UCSD-AML1 (cell line): ENCODE data around the gene TUBB2B.

Experiments used
- DNase-seq: peaks from one replicate; lab custom pipeline; 2025; ENCODE audit not compliant: unreplicated experiment; lab: John Stamatoyannopoulos, UW

TUBB2B gene

DNA sequence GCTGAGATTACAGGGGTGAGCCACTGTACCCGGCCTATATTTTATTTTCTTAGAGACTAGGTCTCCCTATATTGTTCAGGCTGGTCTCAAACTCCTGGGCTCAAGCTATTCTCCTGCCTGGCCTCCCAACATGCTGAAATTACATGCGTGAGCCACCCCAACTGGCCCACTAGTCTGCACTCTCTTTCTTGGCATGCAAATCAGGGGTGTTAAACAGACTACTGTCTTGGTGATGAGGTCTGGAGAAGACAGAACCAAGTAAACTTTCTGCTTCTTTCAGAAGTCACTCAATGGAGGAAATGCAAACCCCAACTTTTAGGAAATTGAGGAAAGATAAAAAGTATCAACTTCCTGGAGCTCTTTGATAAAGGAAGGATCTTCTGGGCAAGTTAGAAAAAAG, 8.0 kb upstream of the TUBB2B start:
- no peak for DNase-seq

DNA sequence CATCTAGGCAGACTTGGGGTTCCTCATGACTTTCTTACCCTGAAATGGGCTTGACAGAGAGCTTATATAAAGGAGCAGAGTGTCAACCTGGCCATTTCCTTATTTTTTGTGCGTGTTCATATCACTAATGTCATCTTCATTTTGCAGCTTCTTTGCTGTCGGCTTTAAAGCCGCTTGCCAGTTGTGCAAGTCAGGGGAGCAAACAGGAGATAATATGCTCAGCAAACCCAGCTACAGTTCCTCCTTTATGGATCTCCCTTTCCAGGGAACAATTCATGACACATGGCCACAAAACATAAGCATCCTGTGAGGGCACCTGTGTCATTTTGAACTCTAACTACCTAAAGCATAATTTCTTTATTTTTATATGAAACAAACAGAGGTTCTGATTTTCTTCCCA, 6.5 kb upstream of the TUBB2B start:
- DNase-seq = no peak

DNA sequence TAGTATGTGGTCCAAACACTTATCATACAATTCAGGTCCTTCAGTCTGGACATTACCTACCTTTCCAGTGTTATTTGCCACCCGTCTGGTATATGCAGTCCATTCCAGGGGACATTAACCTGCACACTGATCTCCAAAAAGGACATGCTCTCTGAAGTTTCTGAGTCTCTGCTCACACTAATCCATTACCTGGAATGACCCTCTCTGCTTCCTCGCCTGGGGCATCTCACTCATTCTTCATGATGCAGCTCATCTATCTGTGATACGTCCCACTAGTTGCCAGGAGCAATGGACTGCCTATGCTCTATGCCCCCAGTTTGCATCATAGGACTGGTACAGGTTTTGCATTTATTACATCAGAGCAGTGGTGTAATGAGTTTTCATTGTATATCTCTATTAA, 5.9 kb upstream of the TUBB2B start:
- no peak for DNase-seq

- DNase-seq = no peak
Measured at GRCh38 chr6:3232017-3232945, 4.8 kb upstream of the TUBB2B start.

GRCh38 chr6:3231247-3232016, 4.0 kb upstream of the TUBB2B start:
- DNase-seq = no peak

DNA sequence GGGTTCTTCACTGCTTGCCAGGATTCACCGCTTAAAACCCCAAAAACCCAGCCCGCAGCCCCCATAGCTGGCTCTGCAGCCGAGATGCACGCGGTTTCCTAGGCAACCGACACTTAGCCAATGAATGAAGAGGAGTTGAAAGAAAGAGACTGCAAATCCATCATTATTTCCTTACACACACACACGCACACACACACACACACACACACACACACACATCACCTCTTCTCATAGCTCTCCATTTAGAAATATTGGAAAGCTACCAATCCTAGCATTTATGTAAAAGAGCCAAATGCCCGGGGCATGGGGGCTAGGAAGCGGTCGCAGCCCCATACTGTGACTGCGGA, 3.4 kb upstream of the TUBB2B start:
- no peak for DNase-seq

DNA sequence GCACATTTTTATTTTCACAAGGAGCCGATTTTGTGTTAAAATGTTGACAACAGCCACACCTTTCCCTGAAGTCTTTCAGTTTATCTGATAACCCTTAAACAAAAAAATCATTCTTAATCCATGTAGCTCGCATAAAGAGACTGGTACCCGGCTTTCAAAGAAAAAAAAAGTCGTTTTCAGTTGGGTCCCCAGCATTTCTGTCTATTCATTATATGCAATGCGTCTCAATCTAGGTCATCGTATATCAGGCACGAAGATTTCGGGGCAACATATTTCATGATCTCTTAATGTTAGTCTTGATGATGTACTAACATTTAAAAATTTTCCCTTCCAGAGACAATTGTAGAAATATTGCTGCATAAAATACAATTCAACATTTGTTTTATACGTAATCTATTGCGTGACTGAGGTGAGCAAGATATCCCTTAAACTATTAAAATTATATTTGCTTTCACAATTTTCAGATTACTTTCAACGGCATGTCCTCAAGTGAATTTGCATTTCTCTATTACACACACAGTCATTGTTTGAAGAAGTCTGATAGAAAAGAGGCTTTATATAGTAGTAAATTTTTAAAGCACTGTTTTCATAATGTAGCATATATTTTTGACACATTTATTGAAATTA, 2.9 kb upstream of the TUBB2B start:
- DNase-seq = no peak

DNA sequence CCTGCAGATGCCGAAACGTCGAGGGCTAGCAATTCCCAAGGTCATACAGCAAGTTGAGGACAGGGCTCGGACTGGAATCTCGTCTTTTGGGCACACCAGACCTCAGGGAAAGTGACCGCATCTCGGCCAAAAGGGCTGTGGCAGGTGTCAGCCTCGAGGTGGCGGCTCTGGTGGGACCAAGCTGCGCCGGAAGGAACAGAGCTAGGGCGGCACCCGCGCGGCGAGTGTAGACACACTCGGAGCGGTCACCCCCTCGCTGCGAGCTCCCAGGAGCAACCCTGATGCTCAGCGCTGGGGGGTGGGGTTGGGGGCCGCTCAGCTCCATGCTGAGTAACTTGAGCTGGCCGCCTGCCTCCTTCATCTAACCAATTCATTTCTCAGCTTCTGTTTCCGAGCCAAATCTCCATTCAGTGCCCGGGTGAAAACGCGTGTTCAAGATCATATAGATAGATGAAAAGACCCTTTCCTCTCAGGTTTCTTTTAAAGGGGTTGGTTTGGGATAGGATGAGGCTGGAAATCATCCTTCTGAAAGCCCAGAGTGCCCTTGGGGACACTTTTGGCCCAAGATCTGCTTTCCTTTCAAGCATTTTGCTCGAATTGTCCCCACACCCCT, 2.2 kb upstream of the TUBB2B start:
- DNase-seq = no peak

DNA sequence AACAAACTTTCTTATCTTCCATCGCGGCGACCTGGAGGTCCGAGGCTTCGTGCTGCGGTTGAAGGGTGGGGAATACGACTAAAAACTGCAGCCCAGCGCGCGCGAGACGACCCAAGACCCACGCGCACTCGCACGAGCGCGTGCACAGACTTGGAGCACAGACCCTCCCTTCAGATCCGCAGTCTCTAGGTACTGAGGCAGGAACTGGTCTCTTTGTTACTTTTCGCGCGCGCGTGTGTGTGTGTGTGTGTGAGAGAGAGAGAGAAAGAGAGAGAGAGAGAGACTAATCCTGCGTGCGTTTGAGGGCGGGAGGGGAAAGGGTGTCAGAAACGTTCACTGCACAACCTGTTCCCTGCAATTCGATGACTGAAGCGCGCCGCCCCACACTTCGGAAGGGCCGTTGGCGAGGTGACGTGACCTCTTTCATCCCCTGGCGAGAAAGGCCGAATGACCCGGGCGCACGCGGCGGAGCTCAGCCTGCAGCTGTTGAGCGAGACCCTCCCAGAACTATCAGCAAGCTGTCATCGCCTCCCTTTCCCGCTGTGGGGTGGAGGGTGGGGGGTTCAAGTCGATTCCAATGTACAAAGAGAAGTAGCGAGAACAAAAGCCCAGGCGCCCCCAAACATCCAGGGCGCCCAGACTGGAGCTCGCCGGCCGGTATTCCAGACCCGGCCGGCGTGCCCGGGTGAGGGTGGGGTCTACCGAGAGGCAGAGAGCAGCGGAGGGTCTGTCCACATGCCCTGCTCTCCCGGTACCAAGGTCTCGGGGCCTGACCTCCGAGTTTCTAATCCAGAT, 1.5 kb upstream of the TUBB2B start:
- no peak for DNase-seq

- no peak for DNase-seq
Measured at GRCh38 chr6:3228046-3228671, 706 bp upstream of the TUBB2B start.

- no peak for DNase-seq
Measured at GRCh38 chr6:3226481-3227362, 731 bp downstream of the TUBB2B start.

DNA sequence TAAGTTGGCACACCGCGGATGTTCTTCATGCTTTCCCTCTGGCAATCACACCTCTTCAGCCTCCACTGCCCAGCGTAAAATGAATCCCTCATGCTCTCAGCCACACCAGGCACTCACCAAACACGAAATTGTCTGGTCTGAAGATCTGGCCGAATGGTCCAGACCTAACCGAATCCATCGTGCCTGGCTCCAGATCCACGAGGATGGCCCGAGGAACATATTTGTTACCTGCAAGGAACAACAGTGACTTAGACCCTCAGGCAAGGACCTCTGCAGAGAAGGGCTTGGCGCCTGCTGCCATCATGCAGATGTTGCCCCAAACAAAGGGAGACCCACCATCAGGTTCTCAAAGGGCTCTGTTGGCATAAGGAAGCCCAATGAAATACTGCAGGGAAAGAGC, 1.4 kb downstream of the TUBB2B start:
- no peak for DNase-seq

DNA sequence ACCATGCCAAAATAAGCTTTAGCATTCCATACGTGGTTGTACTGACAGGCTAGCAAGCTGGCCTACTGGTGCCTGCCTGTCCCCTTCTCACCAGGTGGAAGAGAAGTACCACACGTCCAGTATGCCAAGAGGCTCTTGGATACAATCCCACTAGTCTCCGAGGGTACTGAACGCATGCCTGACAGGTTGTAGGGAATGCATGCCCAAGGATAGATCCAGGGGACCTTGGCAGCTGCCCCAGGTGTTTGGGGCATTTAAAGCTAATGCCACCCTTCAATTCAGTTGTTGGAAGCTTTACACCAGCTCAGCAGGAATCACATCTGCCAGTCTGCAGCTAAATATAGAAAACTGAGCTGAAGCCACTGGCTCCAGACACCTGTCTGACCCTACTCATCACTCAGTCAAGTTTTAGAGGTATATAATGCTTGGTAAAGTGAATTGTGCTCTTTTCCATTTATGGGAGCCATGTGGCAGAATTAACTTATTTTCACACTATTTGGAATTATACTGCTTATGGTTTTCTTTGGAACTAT, 4.9 kb downstream of the TUBB2B start:
- DNase-seq = no peak

- no peak for DNase-seq
Measured at GRCh38 chr6:3221578-3221977, 5.9 kb downstream of the TUBB2B start.

- no peak for DNase-seq
Measured at GRCh38 chr6:3220366-3220765, 7.1 kb downstream of the TUBB2B start.

DNA sequence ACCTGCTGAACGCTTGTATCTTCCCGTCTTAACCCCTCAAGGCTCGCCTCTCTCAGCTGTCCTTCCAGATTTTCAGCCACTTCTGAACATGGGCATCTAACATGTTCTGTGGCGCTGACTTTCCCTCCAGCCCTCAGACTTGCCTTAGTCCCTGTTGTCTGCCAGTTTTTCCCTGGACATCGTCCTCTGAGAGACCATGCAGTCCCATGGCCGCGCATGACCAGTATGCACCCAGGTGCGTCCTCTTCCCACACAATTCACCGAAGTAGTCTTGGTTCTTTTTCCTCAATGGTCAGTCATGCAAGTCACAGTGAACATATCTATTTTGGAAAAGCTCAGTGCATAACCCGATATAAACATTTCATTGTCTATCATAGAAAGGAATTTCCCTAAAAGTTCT, 9.2 kb downstream of the TUBB2B start:
- no peak for DNase-seq

- DNase-seq = no peak
Measured at GRCh38 chr6:3217286-3217685, 10.2 kb downstream of the TUBB2B start.

DNA sequence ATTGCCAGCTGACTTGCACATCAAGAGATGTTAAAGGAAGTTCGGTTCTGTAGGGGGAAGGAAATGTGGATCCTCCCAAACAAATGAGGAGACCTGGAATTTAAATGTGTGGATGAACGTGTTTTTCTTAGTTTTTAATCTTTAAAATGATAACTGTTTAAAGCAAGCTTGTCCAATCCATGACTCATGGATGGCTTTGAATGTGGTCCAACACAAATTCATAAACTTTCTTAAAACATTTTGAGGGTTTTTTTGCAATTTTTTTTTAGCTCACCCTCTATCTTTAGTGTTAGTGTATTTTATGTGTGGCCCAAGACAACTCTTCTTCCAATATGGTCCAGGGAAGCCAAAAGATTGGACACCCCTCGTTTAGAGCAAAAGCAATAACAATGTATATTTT, 12.6 kb downstream of the TUBB2B start:
- no peak for DNase-seq

- DNase-seq = no peak
Measured at GRCh38 chr6:3213334-3213695, 14.1 kb downstream of the TUBB2B start.
